GM12865 (cell line): Measurements from ENCODE around the gene SEMA5B.

Experiments used
- DNase-seq: peaks from one replicate; pipeline ENCODE4 v3.0.0; 2010; ENCODE audit warnings: low read depth
- H3K4me3 ChIP-seq: 2 replicates; pipeline ENCODE4 v1.5.1; 2011; ENCODE audit warnings: mild to moderate bottlenecking, low read depth, low read length, control low read depth
- TF ChIP-seq, protein P1 (sequence below): IDR thresholded peaks from 2 replicates; pipeline ENCODE4 v1.5.1; 2011; ENCODE audit warnings: low read length, control low read depth, low read depth, inconsistent platforms; ENCODE audit not compliant: insufficient read depth; ENCODE audit errors: missing control alignments

SEMA5B gene

GRCh38 chr3:122972141-122972540 lies 55.4 kb downstream of the SEMA5B start:
- no peak for DNase-seq
- H3K4me3 ChIP-seq: no peak overlapping the region
- TF ChIP-seq, protein P1, sequence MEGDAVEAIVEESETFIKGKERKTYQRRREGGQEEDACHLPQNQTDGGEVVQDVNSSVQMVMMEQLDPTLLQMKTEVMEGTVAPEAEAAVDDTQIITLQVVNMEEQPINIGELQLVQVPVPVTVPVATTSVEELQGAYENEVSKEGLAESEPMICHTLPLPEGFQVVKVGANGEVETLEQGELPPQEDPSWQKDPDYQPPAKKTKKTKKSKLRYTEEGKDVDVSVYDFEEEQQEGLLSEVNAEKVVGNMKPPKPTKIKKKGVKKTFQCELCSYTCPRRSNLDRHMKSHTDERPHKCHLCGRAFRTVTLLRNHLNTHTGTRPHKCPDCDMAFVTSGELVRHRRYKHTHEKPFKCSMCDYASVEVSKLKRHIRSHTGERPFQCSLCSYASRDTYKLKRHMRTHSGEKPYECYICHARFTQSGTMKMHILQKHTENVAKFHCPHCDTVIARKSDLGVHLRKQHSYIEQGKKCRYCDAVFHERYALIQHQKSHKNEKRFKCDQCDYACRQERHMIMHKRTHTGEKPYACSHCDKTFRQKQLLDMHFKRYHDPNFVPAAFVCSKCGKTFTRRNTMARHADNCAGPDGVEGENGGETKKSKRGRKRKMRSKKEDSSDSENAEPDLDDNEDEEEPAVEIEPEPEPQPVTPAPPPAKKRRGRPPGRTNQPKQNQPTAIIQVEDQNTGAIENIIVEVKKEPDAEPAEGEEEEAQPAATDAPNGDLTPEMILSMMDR: no peak

GRCh38 chr3:122969585-122970469 lies 57.7 kb downstream of the SEMA5B start:
- TF ChIP-seq, protein P1: no peak
- H3K4me3 ChIP-seq: no peak overlapping the region
- DNase-seq: no peak

DNA sequence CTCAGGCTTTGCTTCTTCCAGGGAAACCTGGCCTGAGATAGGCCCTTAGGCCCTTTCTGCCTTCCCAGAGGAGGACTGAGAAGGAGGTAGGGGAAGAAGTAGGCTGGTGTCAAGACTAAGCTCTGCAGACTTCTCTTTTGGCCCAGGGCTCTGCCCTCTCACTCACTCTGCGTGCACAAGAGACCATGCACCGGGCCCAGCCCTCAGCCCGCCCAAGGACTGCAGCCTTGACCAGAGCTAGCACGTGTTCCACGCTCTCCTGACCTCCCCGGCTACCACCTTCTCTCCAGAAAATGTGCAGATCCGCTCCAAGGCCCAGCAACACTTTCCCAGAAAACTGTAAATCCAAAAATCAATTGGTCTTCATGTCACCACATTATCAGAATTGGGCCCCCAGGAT lies 59.8 kb downstream of the SEMA5B start:
- H3K4me3 ChIP-seq: no peak overlapping the region
- DNase-seq: no peak
- TF ChIP-seq, protein P1: no peak

DNA sequence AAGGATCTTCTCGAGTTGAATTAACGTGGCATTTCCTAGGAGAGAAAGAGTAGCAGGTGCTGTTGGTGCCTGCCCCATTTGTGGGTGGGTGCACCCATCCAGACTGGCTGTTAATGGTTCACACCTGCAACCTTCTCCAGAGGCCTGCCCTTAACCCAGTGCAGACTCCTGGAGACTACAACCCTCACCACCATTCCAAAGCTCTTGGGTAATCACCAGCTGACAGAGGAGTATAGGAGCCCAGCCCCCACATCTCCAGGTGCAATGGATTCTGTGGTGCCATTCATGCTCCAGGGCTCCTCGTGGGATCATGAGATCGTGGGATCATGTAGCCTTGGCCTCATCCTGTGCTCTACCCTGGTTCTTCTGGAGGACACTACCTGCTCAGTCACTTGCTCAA lies 60.2 kb downstream of the SEMA5B start:
- no peak overlapping the region for H3K4me3 ChIP-seq
- TF ChIP-seq, protein P1: no peak
- DNase-seq: no peak

DNA sequence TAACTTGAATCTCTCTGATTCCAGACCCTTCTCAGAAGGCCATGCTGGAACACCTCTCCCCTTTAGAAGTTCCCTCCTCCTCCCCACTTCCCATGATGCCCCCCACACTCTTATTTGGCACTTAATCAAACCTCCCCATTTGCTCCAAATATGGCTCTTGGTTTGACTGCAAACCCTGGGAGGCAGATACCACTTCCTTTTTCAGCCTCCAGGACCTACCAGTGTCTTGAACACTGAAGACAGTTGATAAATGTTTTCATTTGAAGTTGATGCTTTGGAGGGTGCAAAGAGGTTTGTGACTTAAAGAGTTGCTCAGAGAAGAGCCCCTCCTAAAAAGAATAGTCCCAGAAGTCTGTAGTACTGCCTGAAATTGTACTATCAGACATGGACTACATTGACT lies 61.5 kb downstream of the SEMA5B start:
- no peak for DNase-seq
- TF ChIP-seq, protein P1: no peak
- no peak overlapping the region for H3K4me3 ChIP-seq

DNA sequence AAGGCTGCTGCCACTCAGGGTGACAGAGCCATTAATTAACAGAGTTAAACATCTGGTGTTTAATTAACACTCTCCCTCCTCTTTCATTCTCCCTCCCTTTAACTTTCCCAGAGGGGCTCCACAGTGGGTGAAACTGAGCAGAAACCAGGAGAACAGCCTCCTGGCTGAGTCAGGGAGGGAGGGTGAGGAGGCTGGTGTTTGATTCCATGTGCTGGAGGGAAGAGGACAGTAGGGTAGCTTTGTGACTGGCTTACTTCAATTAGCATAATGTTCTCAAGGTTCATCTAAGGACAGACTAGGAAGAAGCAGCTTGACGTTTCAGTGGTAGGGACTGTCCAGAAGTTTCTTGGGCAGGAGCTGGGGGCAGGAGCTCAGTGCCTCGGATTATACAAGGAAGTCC lies 62.8 kb downstream of the SEMA5B start:
- TF ChIP-seq, protein P1: no peak
- no peak for DNase-seq
- no peak overlapping the region for H3K4me3 ChIP-seq

- no peak for DNase-seq
- TF ChIP-seq, protein P1: no peak
- no peak overlapping the region for H3K4me3 ChIP-seq
Measured at GRCh38 chr3:122962149-122962548, 65.4 kb downstream of the SEMA5B start.
